HG03097 (cell line): Measurements from ENCODE around the gene PARVA.

Experiments
- ATAC-seq: cut with Tn5 transposase; IDR thresholded peaks from one replicate; pipeline ENCODE4 v1.9.1; 2021; ENCODE audit not compliant: unreplicated experiment, low FRiP score

The PARVA gene

GRCh38 chr11:12523180-12523924 is 146.0 kb downstream of the PARVA start:
- ATAC-seq = no peak

DNA sequence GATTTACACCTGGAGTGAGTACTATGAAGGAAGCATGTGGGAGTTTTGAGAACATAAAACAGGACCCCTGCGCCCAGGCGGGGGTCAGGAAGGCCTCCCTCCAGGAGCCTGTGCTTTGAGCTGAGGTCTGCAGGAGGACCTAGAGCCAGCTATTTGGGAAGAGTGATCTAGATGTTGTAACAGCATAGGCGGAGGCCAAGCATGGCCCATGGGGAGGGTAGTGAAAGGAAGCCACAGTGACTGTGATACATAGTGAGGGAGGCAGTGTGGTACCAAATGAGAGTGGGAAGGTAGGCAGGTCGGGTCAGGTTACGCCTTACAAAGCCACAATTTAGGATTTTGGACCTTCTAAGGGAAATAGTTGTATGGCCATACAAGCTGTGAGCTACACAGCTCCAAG is 147.5 kb downstream of the PARVA start:
- ATAC-seq = no peak

DNA sequence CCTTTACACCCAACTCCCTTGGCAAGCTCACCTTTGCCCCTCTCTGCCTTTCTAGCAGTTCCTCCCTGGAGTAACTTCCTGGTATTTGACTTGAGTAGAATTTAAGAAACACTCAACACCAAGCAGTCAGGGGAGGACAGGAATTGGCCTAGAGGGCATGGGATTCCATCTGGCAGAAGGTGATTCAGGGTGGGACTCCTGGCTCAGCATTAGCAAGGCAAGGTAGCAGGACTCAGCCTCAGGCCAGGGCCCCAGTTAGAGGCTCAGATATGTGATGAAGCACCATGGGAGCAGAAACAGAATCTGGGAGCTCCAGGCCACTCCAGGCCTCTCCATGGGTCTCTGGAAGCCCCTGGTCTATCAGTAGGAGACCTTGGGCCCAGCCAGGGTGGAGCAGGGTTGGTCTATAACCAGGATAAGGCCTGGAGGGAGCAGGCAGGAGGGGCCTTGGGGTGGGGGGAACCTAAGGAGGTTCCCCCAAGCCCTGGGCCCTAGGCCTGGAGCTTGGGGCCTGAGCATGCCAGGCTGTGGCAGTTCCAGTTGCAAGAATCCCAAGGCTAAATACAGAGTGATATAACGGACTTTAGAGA is 148.2 kb downstream of the PARVA start:
- no peak for ATAC-seq

DNA sequence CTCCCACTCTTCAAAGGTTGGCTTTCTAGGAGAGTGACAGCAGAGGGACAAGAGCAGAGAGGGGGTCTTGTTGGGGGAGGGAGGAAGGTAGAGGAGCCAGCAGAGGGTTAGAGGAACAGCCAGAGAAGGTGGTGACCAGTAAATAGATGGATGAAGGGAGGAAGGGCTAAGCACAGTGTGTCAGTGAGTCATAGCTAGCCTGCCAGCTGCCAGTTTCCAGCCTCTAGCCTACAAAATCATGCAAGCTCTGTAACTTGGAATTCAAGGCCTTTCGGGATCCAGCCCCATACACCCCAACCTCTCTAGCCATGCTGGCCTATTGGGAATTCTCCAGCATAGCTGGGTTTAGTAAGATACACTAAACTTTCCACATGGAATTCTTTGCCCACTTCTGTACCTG is 149.4 kb downstream of the PARVA start:
- no peak for ATAC-seq

DNA sequence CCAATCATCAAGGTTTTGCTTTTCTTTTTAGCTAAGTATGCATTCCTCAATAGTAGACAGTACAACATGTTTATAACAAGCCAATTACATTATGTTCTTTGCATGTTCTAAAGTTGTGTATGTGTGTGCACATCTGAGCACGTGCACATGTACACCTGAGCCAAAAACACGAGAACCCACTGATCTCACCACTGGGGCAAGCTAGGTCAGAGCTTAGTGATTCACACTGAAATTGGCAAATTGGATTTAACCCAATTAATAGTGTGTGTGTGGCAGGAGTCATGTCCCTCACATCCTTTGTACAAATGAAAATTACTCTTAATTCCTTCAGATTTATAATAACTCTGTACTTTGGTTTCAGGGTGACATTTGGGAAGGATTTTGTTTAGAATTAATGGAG is 151.1 kb downstream of the PARVA start:
- no peak for ATAC-seq

DNA sequence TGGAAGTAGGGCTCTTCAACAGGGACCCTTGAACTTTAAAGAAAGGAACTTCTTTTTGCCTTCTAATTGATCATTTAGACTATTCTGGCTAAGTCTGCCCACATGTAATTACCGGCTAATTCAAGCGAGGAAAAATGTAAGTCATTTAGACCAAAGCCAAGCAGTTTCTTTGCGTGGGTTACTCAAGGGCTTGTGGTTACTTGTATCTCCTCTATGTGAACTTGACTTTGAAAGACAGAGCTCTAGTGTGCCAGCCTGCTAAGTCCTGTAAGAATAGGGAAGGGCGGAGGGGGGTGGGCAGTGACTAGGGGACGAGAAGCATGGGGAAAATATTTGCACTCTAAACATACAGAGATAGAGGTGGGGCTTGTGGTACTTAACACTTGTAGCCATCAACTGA is 151.7 kb downstream of the PARVA start:
- no peak for ATAC-seq

GRCh38 chr11:12529793-12530192 is 152.4 kb downstream of the PARVA start:
- ATAC-seq = no peak

DNA sequence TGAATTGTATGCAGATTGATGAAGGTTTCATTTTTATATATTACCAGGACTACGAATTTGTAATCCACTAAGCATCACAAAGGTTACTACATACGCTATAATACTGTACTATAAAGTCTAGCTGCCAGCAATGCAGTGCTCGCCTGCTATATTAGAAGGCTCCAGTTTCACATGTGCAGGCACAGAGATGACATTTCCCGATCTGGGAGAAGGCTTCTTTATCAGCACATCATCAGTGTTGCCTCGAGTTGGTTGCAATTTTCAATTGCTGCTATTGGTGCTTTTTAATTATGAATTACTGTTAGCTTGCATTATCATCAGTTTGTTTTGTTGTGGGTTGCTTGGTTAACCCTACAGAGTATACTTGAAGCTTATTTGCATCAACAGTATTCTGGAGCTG is 153.6 kb downstream of the PARVA start:
- ATAC-seq = no peak

DNA sequence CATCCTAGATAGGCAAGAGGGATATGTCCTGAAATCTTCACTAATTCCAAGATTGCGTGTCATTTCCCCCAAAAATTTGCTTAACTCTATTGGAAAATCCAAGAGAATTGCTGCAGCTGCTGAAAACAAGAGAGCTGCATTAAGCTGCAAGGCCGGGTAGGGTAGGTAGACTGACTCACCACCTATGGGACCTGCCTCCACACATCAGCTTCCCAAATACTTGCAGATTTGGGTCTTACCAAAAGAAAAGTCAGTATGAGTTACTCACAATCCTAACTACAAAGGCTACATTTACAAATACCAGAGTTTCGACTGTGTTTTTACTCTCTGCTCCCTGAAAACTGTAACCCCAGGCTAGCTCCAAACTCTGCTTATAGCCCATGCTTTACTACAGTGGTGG is 154.3 kb downstream of the PARVA start:
- ATAC-seq = no peak

DNA sequence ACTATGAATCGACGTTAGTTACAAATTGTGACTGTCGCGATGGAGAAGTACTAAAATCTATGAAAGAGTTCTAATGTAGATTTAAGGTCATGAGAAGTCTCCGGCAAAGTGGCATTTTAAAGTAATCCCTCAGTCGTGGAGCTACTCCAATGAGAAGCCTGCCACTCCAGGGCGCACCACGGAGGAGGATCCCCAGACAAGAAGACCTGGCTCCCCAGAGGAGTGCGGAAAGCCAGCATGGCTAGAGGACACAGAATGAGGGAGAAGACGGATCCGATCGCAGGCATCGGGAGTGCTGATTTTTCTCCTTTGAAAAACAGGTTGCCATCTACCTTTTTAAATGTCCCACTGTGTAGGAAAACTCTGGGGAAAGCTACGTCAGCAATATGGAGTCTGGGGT is 155.2 kb downstream of the PARVA start:
- ATAC-seq = no peak

DNA sequence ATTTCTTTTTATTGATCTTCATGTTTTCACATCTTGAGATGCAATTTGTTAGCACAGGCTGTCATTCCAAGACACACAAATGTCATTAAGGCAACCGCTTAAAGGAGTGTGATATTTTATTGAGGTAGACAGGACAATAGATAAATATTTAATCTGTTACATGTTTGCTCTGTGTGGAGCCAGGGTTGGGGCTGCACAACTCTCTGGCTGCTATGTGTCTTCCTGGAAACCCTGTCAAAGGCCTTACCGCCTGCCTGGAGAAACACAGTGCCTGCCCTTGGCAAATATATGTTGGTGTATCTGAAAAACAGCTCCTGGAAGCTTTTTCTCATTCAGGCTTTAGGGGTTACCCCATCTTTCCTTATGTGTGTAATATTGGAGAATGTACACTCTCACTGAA is 157.2 kb downstream of the PARVA start:
- no peak for ATAC-seq

DNA sequence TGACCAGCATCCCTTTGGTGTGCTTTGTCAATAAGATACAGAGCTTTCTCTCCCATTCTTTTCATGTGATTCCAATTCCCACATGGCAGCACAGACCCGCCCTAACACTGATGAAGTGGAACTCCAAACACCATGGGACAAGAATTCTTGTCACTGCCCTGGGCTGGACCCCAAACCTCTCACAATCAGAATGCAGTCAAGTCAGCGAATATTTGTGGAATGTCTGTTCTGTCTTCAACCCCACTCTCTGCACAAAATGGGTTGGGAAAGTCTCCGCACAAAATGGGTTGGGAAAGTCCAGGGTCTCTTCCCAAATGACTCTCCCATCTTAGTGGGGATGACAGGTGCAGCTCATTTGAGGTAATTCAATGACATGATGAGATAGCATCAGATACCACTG is 157.9 kb downstream of the PARVA start:
- no peak for ATAC-seq

GRCh38 chr11:12536566-12536965 is 159.2 kb downstream of the PARVA start:
- ATAC-seq = no peak

- no peak for ATAC-seq
Measured at GRCh38 chr11:12537778-12538401, 160.5 kb downstream of the PARVA start.

GRCh38 chr11:12538889-12539421 is 161.6 kb downstream of the PARVA start:
- ATAC-seq = no peak

- no peak for ATAC-seq
Measured at GRCh38 chr11:12539572-12539971, 162.2 kb downstream of the PARVA start.

GRCh38 chr11:12540075-12540680 is 162.8 kb downstream of the PARVA start:
- ATAC-seq = no peak

- no peak for ATAC-seq
Measured at GRCh38 chr11:12540913-12541582, 163.7 kb downstream of the PARVA start.

DNA sequence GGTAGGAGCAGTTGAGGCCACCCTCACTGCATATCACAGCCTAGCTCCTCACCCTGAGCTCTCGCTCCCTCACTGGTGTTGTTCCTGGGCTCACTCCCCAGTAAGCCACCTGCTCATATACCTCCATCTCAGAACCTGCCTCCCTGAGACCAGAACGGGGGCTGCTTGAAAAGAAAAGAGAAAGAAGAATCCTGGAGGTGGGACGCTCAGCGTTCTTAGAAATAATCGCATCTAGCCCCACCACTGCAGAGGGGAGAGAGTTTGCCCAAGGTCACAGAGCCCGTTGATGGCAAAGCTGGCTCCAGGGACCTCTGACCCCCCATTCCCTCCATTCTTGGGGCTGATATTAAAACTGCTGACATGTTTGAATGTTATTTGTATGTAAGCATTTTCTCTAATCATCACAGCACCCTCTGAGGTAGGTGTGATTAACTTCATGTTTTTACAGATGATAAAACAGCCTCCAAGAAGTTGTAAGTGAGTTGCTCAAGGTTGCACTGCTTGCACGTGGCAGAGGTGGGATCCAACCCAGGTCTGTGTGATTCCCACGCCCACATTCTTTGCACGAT is 164.3 kb downstream of the PARVA start:
- ATAC-seq = no peak

DNA sequence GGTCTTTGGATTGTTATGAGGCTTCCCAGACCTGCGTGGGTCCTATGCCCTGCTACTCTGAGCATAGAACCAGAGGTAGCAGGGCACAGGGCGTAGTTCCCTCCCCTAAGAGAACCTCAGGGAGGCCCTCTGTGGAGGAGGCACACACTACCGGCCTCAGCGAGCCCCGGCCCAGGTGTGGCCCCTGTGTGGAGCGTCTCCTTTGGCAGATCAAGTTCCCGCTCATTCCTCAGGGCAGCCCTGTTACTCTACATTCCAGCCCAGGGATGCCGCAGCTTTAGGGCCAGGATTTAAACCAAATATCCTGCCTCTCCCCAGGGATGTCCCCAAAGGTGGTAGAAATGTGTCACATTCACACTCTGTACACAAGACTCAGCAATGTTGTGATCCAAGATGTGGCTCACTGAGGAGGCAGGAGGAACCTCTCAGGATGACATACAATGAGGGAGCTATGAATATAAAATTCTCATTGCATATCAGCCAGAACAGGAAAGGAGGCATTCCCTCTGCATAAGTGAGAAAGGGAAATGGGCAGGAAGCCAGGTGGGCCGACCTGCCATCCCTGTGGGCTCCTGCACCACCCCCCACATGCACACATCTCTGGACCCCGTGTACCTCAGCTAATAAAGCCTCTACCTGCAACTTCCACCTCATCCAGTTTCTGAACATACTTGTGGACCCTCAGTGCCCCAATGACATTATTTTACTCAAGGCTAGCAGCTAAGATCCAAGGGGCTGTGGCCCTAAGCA is 165.0 kb downstream of the PARVA start:
- ATAC-seq = no peak
